Upper lobe of left lung (tissue), 6 donors: ENCODE measurements around the gene ABHD5. TPM values are rescaled to one million over a fixed set of nuclear protein-coding genes. Genes with fewer than 3 reads are reported as not detected.

ENCODE experiments used
- ATAC-seq, 2 donors: fragments of 200-7000 bp; cut with Tn5 transposase; one replicate each; pipeline ENCODE4 v1.9.1; 2022; ENCODE audit warnings: mild to moderate bottlenecking in 2 of 2, moderate library complexity in 2 of 2; ENCODE audit not compliant: low FRiP score in 2 of 2
- DNase-seq, 2 donors: peaks; one replicate each; pipeline ENCODE4 v3.0.0-alpha.2; 2019 to 2020
- H3K27ac ChIP-seq, 4 donors: fragments of 200-600 bp; sonication (generic); one replicate each; pipeline ENCODE4 v1.5.1; 2016 to 2019
- H3K27me3 ChIP-seq, 4 donors: fragments of 200-600 bp; sonication (generic); one replicate each; pipeline ENCODE4 v1.5.1; 2017 to 2019
- H3K36me3 ChIP-seq, 4 donors: fragments of 200-600 bp; sonication (generic); one replicate each; pipeline ENCODE4 v1.5.1; 2016 to 2019
- H3K4me1 ChIP-seq, 4 donors: fragments of 200-600 bp; sonication (generic); one replicate each; pipeline ENCODE4 v1.5.1; 2018 to 2019
- H3K4me3 ChIP-seq, 4 donors: fragments of 200-600 bp; sonication (generic); one replicate each; pipeline ENCODE4 v1.5.1; 2017 to 2019; ENCODE audit warnings: mild to moderate bottlenecking in 2 of 4, moderate library complexity in 1 of 4
- H3K9me3 ChIP-seq, 4 donors: fragments of 200-600 bp; sonication (generic); one replicate each; pipeline ENCODE4 v1.5.1; 2018 to 2019
- CTCF ChIP-seq, 6 experiments: fragments of 450-650 bp in 4 of 6; fragments of 200-600 bp in 2 of 6; sonication (generic) in 2 of 6; IDR thresholded peaks; one replicate each; pipeline ENCODE4 v1.5.1; 2016 to 2019; ENCODE audit warnings: antibody characterized with exemption in 6 of 6
- EP300 ChIP-seq, 4 donors: sonication (generic); formaldehyde crosslinking; IDR thresholded peaks; one replicate each; pipeline ENCODE4 v1.5.1; 2017; ENCODE audit warnings: antibody characterized with exemption in 4 of 4, control low read depth in 2 of 4
- POLR2A ChIP-seq, 4 donors: fragments of 450-650 bp; IDR thresholded peaks; one replicate each; pipeline ENCODE4 v1.5.1; 2016 to 2017; ENCODE audit warnings: antibody characterized with exemption in 4 of 4, mild to moderate bottlenecking in 2 of 4
- POLR2AphosphoS5 ChIP-seq, 2 donors: sonication (generic); formaldehyde crosslinking; IDR thresholded peaks; one replicate each; pipeline ENCODE4 v1.5.1; 2017; ENCODE audit warnings: antibody characterized with exemption in 2 of 2
- WGBS, 2 donors: methylation state at CpG; one replicate each; pipeline ENCODE4 v1.1.5; 2017 to 2018; 5-methylcytosine and 5-hydroxymethylcytosine counted together
- total RNA-seq, 6 donors: library from RNA; depleted of rRNA in 4 of 6; stranded (reverse); fragments of >200 nt in 4 of 6; gene quantifications; one replicate each; pipeline versions ENCODE4 v1.1.0 to v1.2.1, GENCODE V29; 2016 to 2021
- donor health status: DM: no; HTN: no; CAD: no; lungs with moderate emphysema.
- donor health status: DM: no; HTN: yes; CAD: no; lungs with severe emphysema.

The ABHD5 gene
- total RNA-seq, 6 donors from 2014 or later: 35.6 to 42.6 (median 37.4) TPM

GRCh38 chr3:43735618-43736017, 44.9 kb downstream of the ABHD5 start:
- Histone ChIP-seq H3K4me1 (peaks cover 0 to 9% (median 4%) of the 10 kb centered on the region in 4 donors), H3K9me3 (no peaks in the 10 kb centered on the region), H3K36me3 (peaks cover 0 to 2% (median 0%) of the 10 kb centered on the region in 4 donors), H3K27ac (no peak overlapping the region), H3K27me3 (no peaks in the 10 kb centered on the region), H3K4me3 (no peak overlapping the region)
- DNase-seq (no peak), ATAC-seq (no peak)
- 87 to 100% methylated on average over 2 to 4 of the region's 4 CpGs for WGBS, 2 donors
- TF ChIP-seq POLR2A (IDR thresholded peaks at IDR 0.05): no peak
- TF ChIP-seq POLR2AphosphoS5 (IDR thresholded peaks at IDR 0.05): no peak
- TF ChIP-seq CTCF (IDR thresholded peaks at IDR 0.05): no peak
- TF ChIP-seq EP300 (IDR thresholded peaks at IDR 0.05): no peak

- DNase-seq (no peak), ATAC-seq (no peak)
- Histone ChIP-seq H3K4me1 (peaks cover 0 to 9% (median 4%) of the 10 kb centered on the region in 4 donors), H3K27ac (no peak overlapping the region), H3K36me3 (peaks cover 0 to 2% (median 0%) of the 10 kb centered on the region in 4 donors), H3K4me3 (no peak overlapping the region), H3K27me3 (no peaks in the 10 kb centered on the region), H3K9me3 (no peaks in the 10 kb centered on the region)
- WGBS, 2 donors: 74 to 83% methylated on average over 7 to 8 of the region's 8 CpGs
- no peak for TF ChIP-seq CTCF (IDR thresholded peaks at IDR 0.05)
- TF ChIP-seq EP300 (IDR thresholded peaks at IDR 0.05): no peak
- no peak for TF ChIP-seq POLR2A (IDR thresholded peaks at IDR 0.05)
- TF ChIP-seq POLR2AphosphoS5 (IDR thresholded peaks at IDR 0.05): no peak
Observed at GRCh38 chr3:43736558-43737440, 46.1 kb downstream of the ABHD5 start.

GRCh38 chr3:43738305-43738704, 47.6 kb downstream of the ABHD5 start:
- Histone ChIP-seq H3K36me3 (peaks cover 0 to 2% (median 0%) of the 10 kb centered on the region in 4 donors), H3K4me3 (no peak overlapping the region), H3K27ac (no peak overlapping the region), H3K27me3 (no peaks in the 10 kb centered on the region), H3K4me1 (peaks cover 0 to 15% (median 6%) of the 10 kb centered on the region in 4 donors), H3K9me3 (no peaks in the 10 kb centered on the region)
- no peak for TF ChIP-seq EP300 (IDR thresholded peaks at IDR 0.05)
- no peak for TF ChIP-seq POLR2AphosphoS5 (IDR thresholded peaks at IDR 0.05)
- TF ChIP-seq POLR2A (IDR thresholded peaks at IDR 0.05): no peak
- ATAC-seq: no peak
- no peak for DNase-seq
- WGBS, 2 donors: 98 to 100% methylated on average over 2 of the region's 2 CpGs

- Histone ChIP-seq H3K36me3 (no peaks in the 10 kb centered on the region), H3K4me1 (peaks cover 0 to 12% (median 6%) of the 10 kb centered on the region in 4 donors), H3K27me3 (no peaks in the 10 kb centered on the region), H3K27ac (peak overlapping the region in 1 of 4 donors; percentile 52), H3K9me3 (no peaks in the 10 kb centered on the region), H3K4me3 (no peak overlapping the region)
- ATAC-seq: peak in 1 of 2 donors; percentile 44
- DNase-seq: no peak
- TF ChIP-seq POLR2AphosphoS5 (IDR thresholded peaks at IDR 0.05): no peak
- peak in 1 of 6 experiments; percentile 24 for TF ChIP-seq CTCF (IDR thresholded peaks at IDR 0.05)
- 33 to 34% methylated on average over 3 of the region's 3 CpGs for WGBS, 2 donors
Observed at GRCh38 chr3:43742920-43743319, 52.2 kb downstream of the ABHD5 start.

GRCh38 chr3:43747641-43748040, 56.9 kb downstream of the ABHD5 start:
- Histone ChIP-seq H3K4me3 (no peak overlapping the region), H3K27ac (peak overlapping the region; percentile 17 to 47 (median 34)), H3K9me3 (no peaks in the 10 kb centered on the region), H3K27me3 (no peaks in the 10 kb centered on the region), H3K4me1 (peaks cover 4 to 15% (median 5%) of the 10 kb centered on the region in 4 donors), H3K36me3 (no peaks in the 10 kb centered on the region)
- 47 to 59% methylated on average over 3 to 6 of the region's 6 CpGs for WGBS, 2 donors
- peak; percentile 27 to 38 for ATAC-seq
- DNase-seq: peak in 1 of 2 donors; percentile 23
- no peak for TF ChIP-seq CTCF (IDR thresholded peaks at IDR 0.05)
- no peak for TF ChIP-seq POLR2A (IDR thresholded peaks at IDR 0.05)
- TF ChIP-seq POLR2AphosphoS5 (IDR thresholded peaks at IDR 0.05): no peak
- no peak for TF ChIP-seq EP300 (IDR thresholded peaks at IDR 0.05)
